Brain pericyte (primary cell): ENCODE data around the gene ORC6.

Experiments used
- DNase-seq: peaks from one replicate; pipeline ENCODE4 v3.0.0-alpha.2; 2012; ENCODE audit warnings: low read depth, low spot score

The ORC6 gene

DNA sequence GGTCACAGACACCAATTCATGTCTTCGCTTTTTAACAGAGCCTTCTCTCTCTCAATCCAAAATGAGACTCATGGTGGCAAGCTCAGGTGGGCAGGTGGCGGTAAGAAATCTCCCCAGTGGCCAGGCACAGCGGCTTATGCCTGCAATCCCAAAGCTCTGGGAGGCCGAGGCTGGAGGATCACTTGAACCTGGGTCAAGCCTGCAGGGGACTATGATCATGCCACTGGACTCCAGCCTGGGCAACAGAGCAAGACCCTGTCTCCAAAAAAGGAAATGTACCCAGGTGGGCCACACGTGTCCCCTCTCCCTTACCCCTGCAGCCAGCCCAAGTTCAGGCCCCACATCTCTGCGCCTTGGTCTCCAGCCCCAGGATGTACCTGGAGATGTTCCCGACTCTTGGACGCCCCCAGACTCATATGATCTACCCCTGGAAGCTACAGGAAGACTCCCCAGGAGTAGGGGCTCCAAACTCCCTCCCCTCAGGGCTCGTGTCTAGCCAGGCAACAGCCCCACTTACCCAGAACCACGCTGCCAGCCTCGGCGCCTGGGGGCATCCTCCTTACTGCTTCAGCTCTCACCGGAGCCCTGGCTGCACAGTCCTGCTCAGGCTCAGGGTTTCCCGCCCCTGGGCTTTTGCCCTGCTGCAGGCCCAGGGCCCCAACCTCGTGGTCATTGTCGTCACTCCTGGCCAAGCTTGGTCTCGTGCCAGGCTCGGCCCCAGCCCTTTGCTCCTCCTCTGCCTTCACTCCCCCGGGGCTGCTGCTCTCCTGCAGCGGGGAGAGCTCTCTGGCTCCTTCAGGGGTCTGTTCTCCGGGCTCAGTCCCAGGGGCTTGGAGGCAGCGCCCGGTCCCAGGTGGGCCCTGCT is 42.5 kb downstream of the ORC6 start:
- DNase-seq: no peak

DNA sequence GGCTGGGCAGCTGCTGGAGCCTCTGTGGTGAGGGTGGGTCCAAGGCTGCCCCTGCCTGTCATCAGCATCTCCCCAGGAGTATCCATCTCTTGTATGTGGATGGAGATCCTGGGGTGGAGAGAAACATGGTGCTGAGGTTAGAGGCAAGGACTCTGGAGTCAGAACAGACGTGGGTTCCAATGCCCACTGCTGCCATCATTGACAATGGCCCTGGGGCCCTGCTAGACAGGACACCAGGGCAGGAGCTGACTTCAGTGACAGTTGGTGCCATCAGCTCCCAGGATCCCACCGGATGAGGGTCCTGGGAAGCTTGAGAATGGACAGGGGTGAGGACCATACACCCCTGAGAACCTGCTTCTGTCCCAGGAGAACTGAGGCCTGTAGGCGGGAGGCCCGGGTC is 43.1 kb downstream of the ORC6 start:
- no peak for DNase-seq

DNA sequence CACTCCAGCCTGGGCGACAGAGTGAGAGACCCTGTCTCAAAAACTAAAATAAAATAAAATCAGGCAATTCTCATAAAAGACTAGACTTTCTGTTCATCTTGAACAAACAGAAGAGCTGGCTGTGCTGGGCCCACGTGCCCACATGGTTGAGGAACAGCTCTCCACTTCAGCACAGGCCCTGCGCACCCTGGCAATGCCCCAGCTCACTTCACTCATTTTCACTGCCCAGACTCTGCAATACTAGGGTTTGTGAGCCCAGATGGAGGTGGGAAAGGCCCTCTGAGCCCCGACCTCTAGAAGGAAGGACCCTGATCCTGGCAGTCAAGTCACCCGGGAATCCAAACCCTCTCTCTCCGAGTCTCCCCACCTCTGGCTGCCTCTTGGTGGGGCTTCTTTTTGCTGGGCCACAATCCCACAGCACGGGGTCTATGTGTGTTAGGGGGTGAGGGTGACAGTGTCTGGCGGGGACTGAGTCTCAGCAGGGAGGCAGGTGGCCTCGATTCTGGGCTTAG is 43.9 kb downstream of the ORC6 start:
- DNase-seq: no peak

DNA sequence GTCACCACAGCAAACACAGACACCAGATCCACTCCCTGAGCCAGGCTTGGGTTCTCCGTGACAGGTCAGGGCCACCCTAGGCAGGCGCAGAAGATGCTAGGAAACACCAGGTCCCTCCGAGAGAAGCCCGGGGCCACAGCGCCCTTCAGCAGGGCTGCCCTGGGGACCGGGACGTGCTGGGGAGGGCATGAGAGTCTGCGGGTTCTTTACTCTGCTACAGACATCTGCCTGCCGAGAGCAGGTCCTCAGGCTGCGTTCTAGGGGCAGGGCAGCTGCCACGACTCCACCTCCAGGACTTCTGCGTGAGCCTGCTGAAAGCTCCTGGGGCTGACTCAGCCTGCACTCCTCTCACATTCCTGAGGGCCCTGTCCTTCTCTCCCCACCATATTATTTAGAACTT is 47.2 kb downstream of the ORC6 start:
- DNase-seq: no peak

DNA sequence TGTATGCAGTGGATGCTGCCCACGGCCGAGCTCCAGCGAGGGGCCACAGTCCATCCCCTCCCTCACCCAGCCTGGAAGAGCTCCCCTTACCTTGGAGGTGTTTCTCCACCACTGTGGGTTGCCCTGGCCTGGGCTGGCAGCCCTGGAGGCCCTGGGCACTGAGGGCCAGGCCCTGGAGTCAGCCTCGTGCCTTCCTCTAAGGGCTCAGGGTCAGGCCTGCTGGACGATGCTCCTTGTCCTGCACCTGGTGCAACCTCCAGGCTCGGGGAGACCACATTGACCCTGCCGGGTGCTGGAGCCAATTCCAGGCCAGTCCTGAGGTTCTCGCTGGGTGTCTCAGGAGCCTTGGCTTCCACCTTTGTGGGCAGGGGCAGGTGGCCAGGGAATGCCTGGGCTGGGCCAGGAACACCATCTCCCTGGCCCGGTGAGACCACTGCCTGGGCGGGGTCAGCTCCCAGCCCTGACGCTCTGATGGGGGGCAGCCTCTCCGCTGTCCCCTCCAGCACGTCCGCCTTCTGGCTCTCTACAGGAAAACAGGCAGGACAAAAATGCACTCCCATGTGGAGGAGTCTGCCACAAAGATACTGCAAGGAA is 48.3 kb downstream of the ORC6 start:
- no peak for DNase-seq

DNA sequence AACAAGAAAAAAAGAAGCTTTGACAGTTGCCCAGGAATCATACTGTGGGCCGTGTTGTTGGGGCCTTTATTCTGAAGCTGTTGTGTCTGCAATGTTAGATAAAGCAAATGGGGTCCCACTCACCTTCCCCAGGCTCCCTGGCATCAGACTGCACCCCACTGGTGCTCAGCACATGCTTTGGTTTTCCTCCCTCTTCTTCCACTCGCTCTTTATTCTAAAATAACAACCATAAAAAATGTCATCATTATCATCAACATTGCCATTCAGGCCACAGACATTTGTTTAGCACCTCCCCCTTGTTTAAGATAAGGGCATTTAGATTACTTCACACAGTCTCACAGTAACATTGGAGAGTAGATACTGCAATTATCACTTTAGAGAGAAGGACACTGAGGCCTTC is 50.5 kb downstream of the ORC6 start:
- no peak for DNase-seq

DNA sequence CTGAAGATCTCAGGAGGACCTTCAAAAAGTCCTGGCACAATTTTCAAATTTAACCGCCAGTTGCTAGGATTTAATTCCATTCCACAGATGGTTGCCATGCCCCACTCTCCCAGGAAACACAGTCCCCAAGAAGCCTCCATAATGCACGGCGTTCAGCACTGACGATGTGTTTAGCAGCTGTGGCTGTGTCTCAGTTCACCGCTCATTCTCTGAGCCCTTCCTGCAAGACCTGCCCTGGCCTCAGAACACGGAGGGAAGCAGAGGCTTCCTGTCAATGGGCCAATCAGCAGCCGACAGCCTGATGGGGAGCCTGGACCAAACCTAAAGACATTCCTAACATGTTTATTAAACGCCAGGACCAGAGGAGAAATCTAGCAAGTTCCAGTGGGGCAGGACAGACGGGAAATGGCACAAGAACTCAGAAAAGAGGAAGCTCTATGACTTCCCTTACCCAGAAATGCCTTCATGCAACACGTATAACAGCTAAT is 53.8 kb downstream of the ORC6 start:
- DNase-seq: no peak

DNA sequence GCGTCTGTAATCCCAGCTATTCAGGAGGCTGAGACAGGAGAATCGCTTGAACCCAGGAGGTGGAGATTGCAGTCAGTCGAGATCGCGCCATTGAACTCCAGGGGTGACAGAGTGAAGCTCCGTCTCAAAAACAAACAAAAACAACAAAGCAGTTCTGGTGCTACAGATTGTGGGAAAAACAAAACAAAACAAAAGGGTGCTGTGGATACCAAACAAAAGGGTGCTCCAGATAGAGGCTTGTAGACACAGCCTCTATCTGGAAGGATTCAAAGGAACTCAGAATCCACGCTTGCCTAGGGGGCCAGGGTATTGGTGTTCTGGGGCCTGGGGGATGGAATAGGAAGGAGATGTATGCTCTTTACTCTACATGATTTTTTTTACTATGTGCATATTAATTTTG is 56.2 kb downstream of the ORC6 start:
- DNase-seq: no peak

DNA sequence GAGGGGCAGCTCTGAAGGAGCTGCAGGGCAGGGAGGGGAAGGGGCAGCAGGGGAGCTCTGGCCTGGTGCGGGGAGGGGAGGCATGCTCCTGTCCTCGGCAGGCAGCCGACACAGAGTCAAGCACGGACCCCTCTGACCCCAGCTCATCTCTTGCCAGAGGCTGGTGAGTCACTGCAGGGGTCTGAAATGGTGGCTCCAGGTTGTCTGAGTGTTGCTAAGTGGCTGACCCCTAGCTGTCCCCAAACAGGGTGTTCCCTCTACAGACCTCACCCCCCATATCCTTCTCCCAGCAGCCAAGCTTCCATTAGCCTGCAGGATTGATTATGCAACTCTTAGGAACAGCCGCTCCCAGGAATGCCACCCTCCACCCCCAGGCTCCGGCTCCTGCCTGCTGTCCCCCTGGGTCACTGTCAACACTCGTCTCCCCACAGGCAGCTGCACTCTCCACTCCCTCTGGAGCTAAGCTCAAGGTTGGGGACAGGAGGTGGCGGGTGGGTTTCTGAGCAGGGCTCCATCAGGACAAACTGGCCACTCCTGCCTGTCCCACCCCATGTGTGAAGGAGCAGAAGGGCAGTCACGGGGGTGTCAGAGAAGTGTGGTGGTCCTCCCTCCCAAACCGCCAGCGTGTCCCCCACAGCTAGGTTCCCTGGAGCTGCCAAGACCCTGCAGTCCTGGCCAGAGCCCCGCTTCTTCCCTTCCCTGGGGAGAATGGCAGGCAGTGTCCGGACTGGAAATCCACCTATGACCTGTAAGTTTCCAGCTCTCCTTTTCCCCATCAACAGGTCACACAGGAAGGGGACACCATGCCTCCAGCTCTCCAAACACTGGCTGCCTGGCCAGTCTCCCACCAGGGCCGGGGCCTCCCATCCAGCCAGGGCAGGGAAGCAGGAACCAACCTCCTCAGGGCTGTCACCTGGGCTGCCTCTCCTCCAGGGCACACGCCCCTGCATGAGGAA is 57.6 kb downstream of the ORC6 start:
- DNase-seq: no peak
